Cardiac muscle cell (in vitro differentiated cells and primary cell): ENCODE results near the gene MICALL2. TPM values are rescaled to one million over a fixed set of nuclear protein-coding genes. Genes with fewer than 3 reads are reported as not detected.
A peak's percentile ranks its signal among the peaks of the same experiment; 100 is the strongest.

Experiments used
- DNase-seq, 2 donors: peaks; one replicate each; pipeline versions ENCODE4 v3.0.0 to v3.0.0-alpha.2; 2010 to 2017; ENCODE audit warnings: low read depth in 1 of 2, low spot score in 1 of 2
- H3K27ac ChIP-seq: fragments of 200-600 bp; sonication (generic); 2 replicates; pipeline ENCODE4 v1.5.1; 2016
- H3K27me3 ChIP-seq: fragments of 200-600 bp; sonication (generic); 2 replicates; pipeline ENCODE4 v1.6.0; 2016; ENCODE audit warnings: control low read depth
- H3K36me3 ChIP-seq: fragments of 200-600 bp; sonication (generic); 2 replicates; pipeline ENCODE4 v1.5.1; 2016; ENCODE audit warnings: control low read depth
- H3K4me1 ChIP-seq: fragments of 200-600 bp; sonication (generic); 2 replicates; pipeline ENCODE4 v1.8.1; 2017; ENCODE audit warnings: low read depth, mild to moderate bottlenecking, mixed run types
- H3K4me3 ChIP-seq: fragments of 200-600 bp; sonication (generic); 2 replicates; pipeline ENCODE4 v1.5.1; 2016; ENCODE audit warnings: mild to moderate bottlenecking
- H3K9me3 ChIP-seq: fragments of 200-600 bp; sonication (generic); 2 replicates; pipeline ENCODE4 v1.5.1; 2017; ENCODE audit warnings: low read depth, mild to moderate bottlenecking, control low read depth
- CTCF ChIP-seq: IDR thresholded peaks from 2 replicates; pipeline ENCODE4 v1.5.1; 2012; ENCODE audit warnings: low read depth, mild to moderate bottlenecking, low read length
- polyA plus RNA-seq: library from polyadenylated mRNA; unstranded; fragments of >200 nt; fragmentation: Nextera tagmentation; extraction: Ambion mirVana; gene quantifications from 2 replicates; pipeline ENCODE4 v1.2.1, GENCODE V29; 2016
- total RNA-seq: library from RNA; depleted of rRNA; stranded (reverse); fragments of >200 nt; gene quantifications from 2 replicates; pipeline ENCODE4 v1.2.3, GENCODE V29; 2016

MICALL2 gene
- total and polyA plus RNA-seq, 2 experiments from 2014 or later = 19.5 to 22.0 TPM

GRCh38 chr7:1503390-1503789 lies 44.1 kb upstream of the MICALL2 start:
- no peaks in the 10 kb centered on the region for H3K27me3 ChIP-seq
- H3K36me3 ChIP-seq = peaks cover 18% of the 10 kb centered on the region
- no peaks in the 10 kb centered on the region for H3K4me1 ChIP-seq
- no peak overlapping the region for H3K27ac ChIP-seq
- no peak for DNase-seq
- H3K4me3 ChIP-seq = peak overlapping the region; percentile 80
- no peak for TF ChIP-seq CTCF
- no peaks in the 10 kb centered on the region for H3K9me3 ChIP-seq

GRCh38 chr7:1502845-1503244 lies 43.6 kb upstream of the MICALL2 start:
- Histone ChIP-seq H3K27me3 (no peaks in the 10 kb centered on the region), H3K36me3 (peaks cover 18% of the 10 kb centered on the region), H3K4me1 (no peaks in the 10 kb centered on the region), H3K4me3 (peak overlapping the region; percentile 80), H3K9me3 (no peaks in the 10 kb centered on the region), H3K27ac (no peak overlapping the region)
- no peak for TF ChIP-seq CTCF
- DNase-seq = no peak

- no peak for DNase-seq
- no peaks in the 10 kb centered on the region for H3K4me1 ChIP-seq
- no peak overlapping the region for H3K27ac ChIP-seq
- H3K36me3 ChIP-seq = peaks cover 22% of the 10 kb centered on the region
- no peak for TF ChIP-seq CTCF
- no peak overlapping the region for H3K4me3 ChIP-seq
- H3K9me3 ChIP-seq = no peaks in the 10 kb centered on the region
- no peaks in the 10 kb centered on the region for H3K27me3 ChIP-seq
Observed at GRCh38 chr7:1501487-1502270, 42.4 kb upstream of the MICALL2 start.

- no peaks in the 10 kb centered on the region for H3K9me3 ChIP-seq
- no peaks in the 10 kb centered on the region for H3K27me3 ChIP-seq
- H3K27ac ChIP-seq = no peak overlapping the region
- H3K36me3 ChIP-seq = peaks cover 29% of the 10 kb centered on the region
- DNase-seq = no peak
- H3K4me1 ChIP-seq = no peaks in the 10 kb centered on the region
- no peak overlapping the region for H3K4me3 ChIP-seq
- no peak for TF ChIP-seq CTCF
Observed at GRCh38 chr7:1500064-1500807, 41.0 kb upstream of the MICALL2 start.

GRCh38 chr7:1499367-1500029 lies 40.2 kb upstream of the MICALL2 start:
- H3K4me1 ChIP-seq = no peaks in the 10 kb centered on the region
- H3K27me3 ChIP-seq = no peaks in the 10 kb centered on the region
- no peak overlapping the region for H3K4me3 ChIP-seq
- DNase-seq = no peak
- H3K27ac ChIP-seq = no peak overlapping the region
- TF ChIP-seq CTCF = no peak
- no peaks in the 10 kb centered on the region for H3K9me3 ChIP-seq
- H3K36me3 ChIP-seq = peaks cover 29% of the 10 kb centered on the region
